OCI-LY1 (cell line): ENCODE results near the gene TXNL4B.
"Not testable (repeated sequence)": the region's sequence is repeated elsewhere in the genome, so short reads cannot be mapped to it uniquely, and the experiment has no call there.

Experiments used
- H2AFZ ChIP-seq: fragments of 200-600 bp; sonication (generic), shearing (Covaris generic); 2 replicates; pipeline ENCODE4 v1.6.0; 2014; ENCODE audit warnings: antibody characterized with exemption, mild to moderate bottlenecking, low read length
- H3F3A ChIP-seq: fragments of 200-600 bp; sonication (generic), shearing (Covaris generic); 2 replicates; pipeline ENCODE4 v1.6.0; 2014; ENCODE audit warnings: mild to moderate bottlenecking, antibody characterized with exemption, low read length, moderate library complexity; ENCODE audit not compliant: insufficient read depth
- H3K27ac ChIP-seq: fragments of 200-600 bp; sonication (generic); 2 replicates; pipeline ENCODE4 v1.5.1; 2014; ENCODE audit warnings: low read length, mixed run types, mild to moderate bottlenecking, low read depth; ENCODE audit not compliant: poor library complexity, severe bottlenecking
- H3K27me3 ChIP-seq: fragments of 200-600 bp; sonication (generic); 2 replicates; pipeline ENCODE4 v1.6.0; 2014; ENCODE audit warnings: antibody characterized with exemption, mild to moderate bottlenecking, low read length, moderate library complexity; ENCODE audit not compliant: insufficient read depth
- H3K36me3 ChIP-seq: fragments of 200-600 bp; sonication (generic); 2 replicates; pipeline ENCODE4 v1.6.1; 2014; ENCODE audit warnings: mild to moderate bottlenecking, antibody characterized with exemption, low read length, moderate library complexity, mixed read lengths; ENCODE audit not compliant: insufficient read depth
- H3K4me1 ChIP-seq: fragments of 200-600 bp; sonication (generic); 2 replicates; pipeline ENCODE4 v1.5.1; 2014; ENCODE audit warnings: mild to moderate bottlenecking, low read length, moderate library complexity; ENCODE audit not compliant: insufficient read depth, severe bottlenecking
- H3K4me2 ChIP-seq: fragments of 200-600 bp; sonication (generic), shearing (Covaris generic); 2 replicates; pipeline ENCODE4 v1.6.1; 2014; ENCODE audit warnings: low read length
- H3K4me3 ChIP-seq: fragments of 200-600 bp; sonication (generic); 2 replicates; pipeline ENCODE4 v1.5.1; 2014; ENCODE audit warnings: low read length, low read depth, mild to moderate bottlenecking, mixed read lengths; ENCODE audit not compliant: poor library complexity, severe bottlenecking
- H3K79me2 ChIP-seq: fragments of 200-600 bp; shearing (Covaris generic); 2 replicates; pipeline ENCODE4 v1.6.1; 2016; ENCODE audit warnings: mixed run types, low read length, mixed read lengths; ENCODE audit not compliant: insufficient read depth
- H3K9ac ChIP-seq: fragments of 200-600 bp; sonication (generic), shearing (Covaris generic); 2 replicates; pipeline ENCODE4 v1.6.1; 2014; ENCODE audit warnings: mild to moderate bottlenecking, low read length, mixed read lengths
- H3K9me2 ChIP-seq: fragments of 200-600 bp; sonication (generic), shearing (Covaris generic); 2 replicates; pipeline ENCODE4 v1.6.1; 2014; ENCODE audit warnings: low read depth, mild to moderate bottlenecking, low read length, mixed read lengths
- H3K9me3 ChIP-seq: fragments of 200-600 bp; shearing (Covaris generic); 2 replicates; pipeline ENCODE4 v1.6.1; 2014; ENCODE audit warnings: low read length, mixed read lengths
- H4K20me1 ChIP-seq: fragments of 200-600 bp; sonication (generic), shearing (Covaris generic); 2 replicates; pipeline ENCODE4 v1.6.0; 2016; ENCODE audit warnings: mild to moderate bottlenecking, low read length; ENCODE audit not compliant: insufficient read depth
- EZH2 ChIP-seq: fragments of 200-600 bp; sonication (generic), shearing (Covaris generic); IDR thresholded peaks from 2 replicates; pipeline ENCODE4 v1.8.0; 2017; ENCODE audit warnings: borderline replicate concordance, mixed run types, mild to moderate bottlenecking, antibody characterized with exemption, low read length, moderate library complexity, mixed read lengths
- TF ChIP-seq, protein P1 (sequence below): fragments of 200-600 bp; sonication (generic), shearing (Covaris generic); IDR thresholded peaks from 2 replicates; pipeline ENCODE4 v1.5.1; 2017; ENCODE audit warnings: mild to moderate bottlenecking, antibody characterized with exemption, low read length, moderate library complexity, mixed read lengths

Gene TXNL4B

DNA sequence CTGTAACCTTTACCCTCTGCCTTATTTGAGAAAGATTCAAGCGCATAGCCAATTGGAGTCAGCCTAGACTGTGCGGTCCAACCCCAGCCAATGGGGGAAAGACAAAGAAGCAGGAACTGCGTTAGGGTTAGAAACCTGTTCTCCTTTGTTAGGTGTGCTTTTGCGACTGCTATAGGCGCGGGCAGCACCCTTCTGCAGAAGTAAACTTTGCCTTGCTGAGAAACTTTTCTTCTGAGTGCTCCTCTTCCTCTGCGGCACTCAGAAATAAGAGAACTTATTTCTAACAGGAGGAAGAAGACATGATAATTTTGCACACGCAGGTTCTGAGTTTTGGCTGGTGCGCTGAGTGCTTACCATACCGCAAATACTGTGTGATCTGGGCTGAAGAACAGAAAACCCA, 9.0 kb downstream of the TXNL4B start:
- Histone ChIP-seq H3F3A (no peaks in the 10 kb centered on the region), H3K9me3 (0 out of 2 replicates have a peak, but pooled peaks cover 8% of the 10 kb centered on the region), H3K4me1 (no peaks in the 10 kb centered on the region), H3K27me3 (no peaks in the 10 kb centered on the region), H4K20me1 (no peaks in the 10 kb centered on the region), H3K79me2 (no peaks in the 10 kb centered on the region), H3K4me3 (no peak overlapping the region), H3K4me2 (no peak overlapping the region), H3K27ac (no peak overlapping the region), H3K36me3 (peaks cover 53% of the 10 kb centered on the region), H3K9ac (no peak overlapping the region), H2AFZ (no peak overlapping the region), H3K9me2 (no peaks in the 10 kb centered on the region)
- TF ChIP-seq, protein P1, sequence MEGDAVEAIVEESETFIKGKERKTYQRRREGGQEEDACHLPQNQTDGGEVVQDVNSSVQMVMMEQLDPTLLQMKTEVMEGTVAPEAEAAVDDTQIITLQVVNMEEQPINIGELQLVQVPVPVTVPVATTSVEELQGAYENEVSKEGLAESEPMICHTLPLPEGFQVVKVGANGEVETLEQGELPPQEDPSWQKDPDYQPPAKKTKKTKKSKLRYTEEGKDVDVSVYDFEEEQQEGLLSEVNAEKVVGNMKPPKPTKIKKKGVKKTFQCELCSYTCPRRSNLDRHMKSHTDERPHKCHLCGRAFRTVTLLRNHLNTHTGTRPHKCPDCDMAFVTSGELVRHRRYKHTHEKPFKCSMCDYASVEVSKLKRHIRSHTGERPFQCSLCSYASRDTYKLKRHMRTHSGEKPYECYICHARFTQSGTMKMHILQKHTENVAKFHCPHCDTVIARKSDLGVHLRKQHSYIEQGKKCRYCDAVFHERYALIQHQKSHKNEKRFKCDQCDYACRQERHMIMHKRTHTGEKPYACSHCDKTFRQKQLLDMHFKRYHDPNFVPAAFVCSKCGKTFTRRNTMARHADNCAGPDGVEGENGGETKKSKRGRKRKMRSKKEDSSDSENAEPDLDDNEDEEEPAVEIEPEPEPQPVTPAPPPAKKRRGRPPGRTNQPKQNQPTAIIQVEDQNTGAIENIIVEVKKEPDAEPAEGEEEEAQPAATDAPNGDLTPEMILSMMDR = no peak
- no peak for TF ChIP-seq EZH2

DNA sequence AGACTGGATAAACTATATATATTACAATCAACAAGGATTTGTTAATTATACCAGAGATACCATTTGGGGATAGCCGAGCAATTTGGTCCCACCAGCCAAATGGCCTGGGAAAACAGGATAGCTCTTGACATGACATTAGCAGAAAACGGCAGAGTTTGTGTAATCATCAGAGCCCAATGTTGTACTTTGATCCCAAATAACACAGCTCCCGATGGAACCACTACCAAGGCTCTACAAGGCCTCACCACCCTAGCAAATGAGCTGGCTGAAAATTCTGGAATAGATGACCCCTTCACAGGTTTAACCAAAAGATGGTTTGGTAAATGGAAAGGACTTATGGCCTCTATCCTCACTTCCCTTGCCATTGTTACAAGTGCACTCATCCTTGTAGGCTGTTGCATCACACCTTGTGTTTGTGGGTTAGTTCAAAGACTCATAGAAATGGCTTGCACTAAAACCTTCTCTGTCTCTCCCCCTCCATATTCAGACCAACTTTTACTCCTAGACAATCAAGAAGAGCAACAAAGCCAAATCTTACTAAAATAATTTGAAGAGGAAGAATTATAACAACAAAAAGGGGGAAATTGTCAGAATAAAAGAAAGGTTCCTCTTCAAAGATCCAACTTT, 9.5 kb downstream of the TXNL4B start:
- Histone ChIP-seq H3K9ac (no peak overlapping the region), H3K79me2 (no peaks in the 10 kb centered on the region), H3K9me3 (0 out of 2 replicates have a peak, but pooled peaks cover 8% of the 10 kb centered on the region), H3K9me2 (no peaks in the 10 kb centered on the region), H3K27ac (no peak overlapping the region), H3K36me3 (peaks cover 48% of the 10 kb centered on the region), H3K4me3 (no peak overlapping the region), H2AFZ (no peak overlapping the region), H3K4me2 (no peak overlapping the region), H3F3A (no peaks in the 10 kb centered on the region), H3K27me3 (no peaks in the 10 kb centered on the region), H3K4me1 (no peaks in the 10 kb centered on the region), H4K20me1 (no peaks in the 10 kb centered on the region)
- TF ChIP-seq, protein P1 = no peak
- TF ChIP-seq EZH2 = no peak

DNA sequence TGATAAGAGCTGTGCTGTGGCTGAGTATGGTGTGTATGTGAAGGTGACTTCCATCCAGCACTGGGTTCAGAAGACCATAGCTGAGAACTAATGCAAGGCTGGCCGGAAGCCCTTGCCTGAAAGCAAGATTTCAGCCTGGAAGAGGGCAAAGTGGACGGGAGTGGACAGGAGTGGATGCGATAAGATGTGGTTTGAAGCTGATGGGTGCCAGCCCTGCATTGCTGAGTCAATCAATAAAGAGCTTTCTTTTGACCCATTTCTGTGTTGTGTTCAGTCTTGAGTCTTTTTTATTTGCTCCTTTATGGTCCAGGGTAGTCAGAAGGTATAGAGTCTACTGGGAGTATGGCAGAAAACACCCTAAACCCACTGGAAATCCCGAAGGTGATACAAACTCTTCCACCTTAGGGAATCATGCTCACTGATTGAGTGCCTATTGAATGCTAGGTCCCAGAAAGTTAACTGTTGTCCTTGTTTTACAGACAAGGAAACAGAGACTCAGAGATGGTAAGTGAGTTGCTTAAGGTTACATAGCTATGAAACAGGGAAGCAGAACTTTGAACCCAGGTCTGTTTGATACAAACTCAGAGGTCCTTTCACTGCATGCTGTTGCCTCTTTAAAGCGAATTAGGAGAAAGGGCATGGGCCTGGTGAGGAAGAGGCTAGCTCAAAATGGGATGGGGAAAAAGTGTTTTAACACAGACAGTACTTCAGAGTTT, 16.3 kb downstream of the TXNL4B start:
- H2AFZ ChIP-seq, H3K27ac ChIP-seq, H3K4me3 ChIP-seq, H3F3A ChIP-seq, H3K36me3 ChIP-seq, H3K9me3 ChIP-seq, H3K4me2 ChIP-seq, H3K4me1 ChIP-seq, H3K9me2 ChIP-seq, H4K20me1 ChIP-seq, H3K27me3 ChIP-seq, H3K79me2 ChIP-seq, H3K9ac ChIP-seq: not testable (repeated sequence)

DNA sequence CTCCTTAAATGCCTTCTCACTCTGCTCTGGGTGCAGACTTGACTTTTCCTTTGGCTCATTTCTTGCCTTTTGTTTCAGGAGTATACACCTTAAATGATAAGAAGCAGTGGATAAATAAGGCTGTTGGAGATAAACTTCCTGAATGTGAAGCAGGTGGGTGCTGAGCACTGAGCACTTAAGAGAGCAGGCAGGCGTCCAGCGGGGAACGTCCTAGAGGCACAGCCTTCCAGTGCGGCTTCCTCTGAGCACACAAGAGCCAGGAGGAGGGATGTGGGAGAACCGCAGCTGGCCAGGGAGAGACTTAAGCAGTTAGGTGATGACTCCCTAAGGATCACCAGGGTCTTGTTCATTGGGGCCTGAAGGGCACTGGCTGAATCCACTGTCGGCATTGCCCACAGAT, 18.4 kb downstream of the TXNL4B start:
- not testable (repeated sequence) for H3K36me3 ChIP-seq, H3K9me3 ChIP-seq, H3K79me2 ChIP-seq, H3K27me3 ChIP-seq, H3K9me2 ChIP-seq, H3K4me3 ChIP-seq, H3K4me2 ChIP-seq, H3K4me1 ChIP-seq, H3F3A ChIP-seq, H3K9ac ChIP-seq, H2AFZ ChIP-seq, H3K27ac ChIP-seq, H4K20me1 ChIP-seq
